Esophagus (tissue), 2 donors: ENCODE measurements around the gene SPACA1. TPM values are rescaled to one million over a fixed set of nuclear protein-coding genes. Genes with fewer than 3 reads are reported as not detected.

Source experiments
- H3K27ac ChIP-seq, 2 donors: one replicate each; pipeline ENCODE4 v1.5.1; 2013; ENCODE audit warnings: low read depth in 2 of 2, mild to moderate bottlenecking in 2 of 2, inconsistent platforms in 1 of 2, low read length in 1 of 2, moderate library complexity in 1 of 2
- H3K27me3 ChIP-seq, 2 donors: one replicate each; pipeline ENCODE4 v1.6.1; 2013; ENCODE audit warnings: low read length in 2 of 2, control low read depth in 1 of 2, mild to moderate bottlenecking in 1 of 2; ENCODE audit not compliant: insufficient read depth in 2 of 2, control insufficient read depth in 1 of 2
- H3K36me3 ChIP-seq, 2 donors: one replicate each; pipeline ENCODE4 v1.6.1; 2013; ENCODE audit warnings: low read length in 1 of 2; ENCODE audit not compliant: control insufficient read depth in 2 of 2, insufficient read depth in 2 of 2
- H3K4me1 ChIP-seq, 2 donors: one replicate each; pipeline ENCODE4 v1.6.1; 2013; ENCODE audit warnings: low read length in 1 of 2; ENCODE audit not compliant: control insufficient read depth in 2 of 2, insufficient read depth in 2 of 2
- H3K4me3 ChIP-seq, 2 donors: one replicate each; pipeline ENCODE4 v1.5.1; 2013; ENCODE audit warnings: low read length in 2 of 2, mild to moderate bottlenecking in 2 of 2, low read depth in 1 of 2, moderate library complexity in 1 of 2
- H3K9me3 ChIP-seq, 2 donors: one replicate each; pipeline ENCODE4 v1.6.1; 2013; ENCODE audit warnings: mild to moderate bottlenecking in 2 of 2, low read depth in 1 of 2, low read length in 1 of 2, moderate library complexity in 1 of 2; ENCODE audit not compliant: control insufficient read depth in 2 of 2, insufficient read depth in 1 of 2
- WGBS, 2 donors: extraction: QIAGEN DNeasy Blood & Tissue Kit; methylation state at CpG; one replicate each; pipeline ENCODE4 v1.1.7; 2013; 5-methylcytosine and 5-hydroxymethylcytosine counted together
- polyA plus RNA-seq, 2 donors: library from polyadenylated mRNA; stranded (reverse); fragments of 200-250 nt; gene quantifications; one replicate each; pipeline ENCODE4 v1.2.3, GENCODE V29; 2013
- donor health status: healthy with polysubstance abuse.
- donor health status: Bipolar disorder and iron deficiency.

The SPACA1 gene
- polyA plus RNA-seq, 2 donors: not detected

DNA sequence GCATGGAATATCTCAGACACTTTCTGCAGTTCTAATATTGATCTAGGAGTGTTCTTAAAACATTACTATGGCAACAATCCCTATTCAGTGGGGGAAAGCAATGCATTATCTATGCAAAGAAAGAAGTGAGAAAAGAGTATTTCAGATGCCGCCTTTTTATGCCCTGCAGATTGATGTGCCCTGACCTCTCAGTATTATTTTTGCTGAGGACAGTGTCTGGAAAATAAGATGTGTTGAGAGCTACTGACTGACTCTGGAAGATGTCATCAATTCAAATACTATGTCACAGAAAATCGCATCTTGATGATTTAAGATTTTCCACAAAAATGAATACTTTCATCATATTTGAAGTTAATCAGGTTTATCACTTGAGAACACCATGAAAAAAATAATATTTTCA is 22.9 kb upstream of the SPACA1 start:
- WGBS, 2 donors: 69 to 74% methylated on average over 2 of the region's 2 CpGs

DNA sequence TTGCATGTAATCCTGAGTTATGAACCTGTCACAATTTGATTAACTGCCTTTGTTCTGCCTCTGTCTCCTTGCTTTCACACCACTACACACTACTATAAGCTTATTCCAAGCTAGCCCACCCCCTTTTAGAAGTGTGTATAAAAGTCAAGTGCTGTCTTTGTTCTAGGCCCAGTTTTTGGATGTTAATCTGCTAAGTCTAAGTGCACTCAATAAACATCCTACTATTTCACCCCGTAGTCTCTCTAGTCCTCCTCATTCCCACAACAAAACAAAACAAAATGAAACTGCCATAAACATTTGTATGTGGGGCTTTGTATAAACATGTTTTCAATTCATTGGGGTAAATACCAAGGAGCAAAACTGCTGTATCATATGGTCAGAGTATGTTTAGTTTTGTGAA is 16.1 kb upstream of the SPACA1 start:
- WGBS, 2 donors: 81 to 86% methylated on average over 1 of the region's 1 CpG
- H3K9me3 ChIP-seq: peaks cover 0 to 10% of the 10 kb centered on the region in 2 donors

More for the DNA sequence above, 22.9 kb upstream of the SPACA1 start:
- H3K27ac ChIP-seq: no peak overlapping the region
- no peak overlapping the region for H3K4me3 ChIP-seq
- no peaks in the 10 kb centered on the region for H3K36me3 ChIP-seq
- H3K27me3 ChIP-seq: no peaks in the 10 kb centered on the region
- peaks cover 0 to 10% of the 10 kb centered on the region in 2 donors for H3K9me3 ChIP-seq
- peaks cover 0 to 3% of the 10 kb centered on the region in 2 donors for H3K4me1 ChIP-seq

DNA sequence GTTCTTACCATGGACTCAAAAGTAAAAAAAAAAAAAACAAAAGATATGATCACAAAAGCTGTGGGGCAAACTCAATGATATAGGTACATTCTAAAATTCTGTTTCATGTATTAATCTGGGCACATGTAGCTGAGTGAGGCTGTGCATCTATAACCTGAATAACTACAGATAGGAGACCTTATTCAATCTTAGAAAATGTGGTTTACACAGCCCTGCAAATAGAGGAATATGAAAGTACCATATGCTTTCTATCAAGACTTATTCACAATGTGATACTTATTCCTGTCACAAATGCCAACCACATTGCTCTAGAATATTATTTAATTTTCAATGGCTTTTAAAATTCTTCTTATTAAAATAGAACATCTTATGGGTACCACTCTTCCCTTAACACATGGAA is 3.1 kb upstream of the SPACA1 start:
- Histone ChIP-seq H3K36me3 (no peaks in the 10 kb centered on the region), H3K4me3 (no peak overlapping the region), H3K27ac (no peak overlapping the region), H3K9me3 (peaks cover 0 to 8% of the 10 kb centered on the region in 2 donors), H3K4me1 (no peaks in the 10 kb centered on the region), H3K27me3 (peaks cover 0 to 6% of the 10 kb centered on the region in 2 donors)

More for the DNA sequence above, 16.1 kb upstream of the SPACA1 start:
- Histone ChIP-seq H3K27ac (no peak overlapping the region), H3K4me1 (no peaks in the 10 kb centered on the region), H3K4me3 (no peak overlapping the region), H3K27me3 (no peaks in the 10 kb centered on the region), H3K36me3 (no peaks in the 10 kb centered on the region)

DNA sequence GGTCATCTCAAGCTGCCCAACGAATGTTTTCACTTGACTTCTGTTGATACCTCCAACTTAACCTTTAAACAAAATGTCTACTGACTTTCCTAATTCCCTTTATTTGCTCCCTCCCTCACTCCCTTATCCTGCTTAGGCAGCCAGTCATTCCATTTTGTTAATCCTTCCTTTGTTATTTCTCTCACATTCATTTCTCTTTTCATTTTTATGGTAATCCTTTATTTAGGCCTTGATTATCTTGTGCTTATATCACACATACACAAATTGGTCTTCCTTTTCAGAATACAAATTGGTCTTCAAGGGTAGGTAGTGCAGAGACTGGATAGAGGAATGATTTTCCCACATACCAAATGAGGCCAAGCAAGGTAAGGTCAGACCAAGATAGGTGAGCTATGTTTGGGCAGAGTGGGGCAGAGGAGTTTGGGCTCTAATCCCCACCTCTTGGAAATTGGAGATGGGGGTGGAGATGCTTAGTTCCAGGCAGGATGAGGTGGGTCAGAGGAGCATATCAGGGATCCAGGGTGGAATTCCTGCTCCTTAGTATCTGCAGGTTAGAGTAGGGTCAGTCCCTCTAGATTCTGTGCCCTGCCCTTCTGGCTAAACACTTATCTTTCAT is 2.0 kb upstream of the SPACA1 start:
- H3K27me3 ChIP-seq: peaks cover 0 to 6% of the 10 kb centered on the region in 2 donors
- no peak overlapping the region for H3K27ac ChIP-seq
- H3K36me3 ChIP-seq: no peaks in the 10 kb centered on the region
- 72 to 77% methylated on average over 1 of the region's 1 CpG for WGBS, 2 donors
- no peak overlapping the region for H3K4me3 ChIP-seq
- H3K9me3 ChIP-seq: peaks cover 0 to 8% of the 10 kb centered on the region in 2 donors
- no peaks in the 10 kb centered on the region for H3K4me1 ChIP-seq

DNA sequence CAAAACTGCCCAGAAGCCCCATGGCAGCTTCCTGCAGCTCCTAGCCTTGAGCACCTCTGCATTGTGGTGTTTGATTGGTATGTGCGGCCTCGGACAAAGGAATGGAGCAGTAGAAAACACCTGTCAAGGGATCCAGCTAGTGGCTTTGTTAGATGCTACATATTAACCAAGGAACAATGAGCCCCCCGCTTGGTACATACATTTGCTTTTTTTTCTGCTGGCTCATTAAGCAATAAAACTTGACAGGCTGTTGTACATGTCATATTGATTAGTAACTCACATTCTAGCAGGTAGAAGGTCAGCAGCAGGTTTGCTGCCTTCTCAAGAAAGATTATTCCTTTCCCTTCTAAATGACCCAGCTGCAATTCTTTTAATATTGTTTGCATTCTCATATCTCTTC is 937 bp downstream of the SPACA1 start:
- Histone ChIP-seq H3K9me3 (peaks cover 0 to 8% of the 10 kb centered on the region in 2 donors), H3K36me3 (no peaks in the 10 kb centered on the region), H3K27me3 (peaks cover 0 to 6% of the 10 kb centered on the region in 2 donors), H3K27ac (no peak overlapping the region), H3K4me1 (no peaks in the 10 kb centered on the region), H3K4me3 (no peak overlapping the region)
- 54 to 69% methylated on average over 3 of the region's 3 CpGs for WGBS, 2 donors

DNA sequence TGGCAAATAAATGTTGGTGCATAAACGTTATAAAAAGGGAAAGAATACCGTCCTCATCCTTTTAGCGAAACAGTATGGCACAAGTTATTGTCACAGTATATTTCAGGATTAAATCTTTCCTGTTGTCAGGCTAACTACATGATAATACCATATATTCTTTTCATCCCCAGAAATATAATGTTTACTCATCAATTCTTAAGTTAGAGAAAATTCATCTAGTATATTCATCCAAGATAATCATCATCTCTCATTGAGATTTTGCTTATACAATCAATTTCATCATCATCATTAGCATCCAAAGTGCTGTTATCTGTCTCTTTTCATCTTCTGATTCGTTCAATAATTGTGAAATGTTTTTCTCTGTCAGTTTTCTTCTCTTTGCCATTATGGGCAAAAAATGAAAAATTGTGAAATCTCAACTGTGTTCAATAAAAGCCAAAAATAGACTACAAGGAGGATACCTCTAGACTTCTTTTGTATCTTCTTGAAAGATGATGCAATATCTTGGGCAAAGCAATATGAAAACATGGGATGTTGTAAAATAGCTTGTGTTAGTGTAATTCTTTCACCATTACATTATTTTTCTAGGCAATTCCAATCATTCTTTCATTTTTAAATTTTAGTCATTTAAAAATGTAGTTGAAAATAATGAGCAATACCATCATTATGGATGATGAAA is 2.6 kb downstream of the SPACA1 start:
- WGBS, 2 donors: 73 to 75% methylated on average over 4 of the region's 4 CpGs
- Histone ChIP-seq H3K27me3 (peaks cover 0 to 6% of the 10 kb centered on the region in 2 donors), H3K27ac (no peak overlapping the region), H3K4me3 (no peak overlapping the region), H3K36me3 (no peaks in the 10 kb centered on the region), H3K9me3 (peaks cover 0 to 8% of the 10 kb centered on the region in 2 donors), H3K4me1 (no peaks in the 10 kb centered on the region)

DNA sequence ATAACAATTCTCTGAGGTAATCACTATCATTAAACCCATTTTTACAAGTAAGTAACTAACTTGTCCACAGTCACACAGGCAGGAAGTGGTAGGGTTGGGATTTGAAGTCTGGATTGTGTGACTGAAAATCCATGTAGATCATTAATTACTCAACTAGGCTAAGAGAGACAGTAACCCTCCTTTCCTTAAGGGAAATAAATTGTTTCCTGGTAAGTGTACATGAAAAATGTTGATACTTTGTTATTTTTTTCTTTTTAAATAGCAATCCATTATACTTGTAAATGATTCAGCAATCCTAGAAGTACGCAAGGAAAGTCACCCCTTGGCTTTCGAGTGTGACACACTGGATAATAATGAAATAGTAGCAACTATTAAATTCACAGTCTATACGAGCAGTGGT is 11.6 kb downstream of the SPACA1 start:
- H3K4me1 ChIP-seq: no peaks in the 10 kb centered on the region
- no peaks in the 10 kb centered on the region for H3K27me3 ChIP-seq
- H3K36me3 ChIP-seq: no peaks in the 10 kb centered on the region
- no peaks in the 10 kb centered on the region for H3K9me3 ChIP-seq
- no peak overlapping the region for H3K4me3 ChIP-seq
- no peak overlapping the region for H3K27ac ChIP-seq
- WGBS, 2 donors: 57 to 59% methylated on average over 3 of the region's 3 CpGs

DNA sequence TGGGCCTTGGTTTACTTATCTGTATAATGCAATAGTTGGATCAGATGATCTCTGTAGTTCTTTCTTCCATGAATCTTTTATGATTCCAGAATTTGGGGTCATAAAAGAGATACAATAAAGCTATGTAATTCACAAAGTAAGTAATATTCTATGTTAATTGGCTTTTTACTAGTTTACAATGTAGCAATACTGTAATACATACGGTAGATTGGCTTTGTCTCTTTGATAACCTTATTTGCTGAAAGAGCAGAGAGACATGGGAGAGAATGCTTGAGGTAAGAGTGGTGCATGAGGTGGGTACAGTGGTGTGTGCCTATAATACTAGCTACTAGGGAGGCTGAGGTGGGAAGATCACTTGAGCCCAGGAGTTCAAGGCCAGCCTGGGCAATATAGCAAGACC is 14.7 kb downstream of the SPACA1 start:
- no peaks in the 10 kb centered on the region for H3K9me3 ChIP-seq
- 81 to 88% methylated on average over 1 of the region's 1 CpG for WGBS, 2 donors
- H3K36me3 ChIP-seq: no peaks in the 10 kb centered on the region
- H3K4me3 ChIP-seq: no peak overlapping the region
- no peak overlapping the region for H3K27ac ChIP-seq
- H3K27me3 ChIP-seq: no peaks in the 10 kb centered on the region
- no peaks in the 10 kb centered on the region for H3K4me1 ChIP-seq

DNA sequence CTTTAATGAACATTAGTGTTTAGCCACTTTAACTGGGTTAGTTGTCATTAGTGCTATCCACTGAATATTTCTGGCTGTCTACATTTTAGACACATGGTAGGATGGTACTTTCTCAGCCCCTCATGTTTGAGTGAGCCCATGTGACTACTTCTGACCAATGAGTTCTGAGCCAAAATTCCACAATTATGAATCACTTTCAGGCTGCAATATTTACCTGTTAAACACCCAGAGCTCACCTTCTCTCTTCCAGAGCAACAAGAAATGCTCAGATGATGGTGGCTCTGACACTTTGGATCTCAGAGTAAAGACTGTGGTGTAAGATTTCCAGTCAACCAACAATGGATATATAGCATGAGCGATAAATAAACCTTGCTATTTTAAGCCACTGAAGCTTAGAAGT is 24.8 kb downstream of the SPACA1 start:
- H3K36me3 ChIP-seq: no peaks in the 10 kb centered on the region
- no peaks in the 10 kb centered on the region for H3K4me1 ChIP-seq
- 94 to 97% methylated on average over 1 of the region's 1 CpG for WGBS, 2 donors
- no peaks in the 10 kb centered on the region for H3K9me3 ChIP-seq
- no peak overlapping the region for H3K27ac ChIP-seq
- no peaks in the 10 kb centered on the region for H3K27me3 ChIP-seq
- H3K4me3 ChIP-seq: no peak overlapping the region

DNA sequence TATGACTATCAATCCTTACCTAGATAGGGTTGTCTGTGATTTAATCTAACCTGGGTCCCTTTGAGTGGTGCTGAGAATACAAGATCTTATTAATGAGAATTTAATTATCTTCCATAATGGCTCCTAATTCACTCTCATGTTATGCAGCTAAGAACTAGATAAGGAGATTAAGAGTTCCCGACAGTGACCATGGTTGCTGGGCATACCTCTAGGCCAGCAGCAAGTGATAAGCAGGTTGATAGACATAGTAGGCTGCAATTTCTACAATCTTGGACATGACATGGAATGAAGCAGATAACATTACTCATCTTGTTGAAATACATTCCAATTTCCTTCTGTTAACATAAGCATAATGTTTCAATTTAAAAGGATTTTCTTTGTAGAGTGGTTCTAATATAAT is 27.1 kb downstream of the SPACA1 start:
- Histone ChIP-seq H3K9me3 (no peaks in the 10 kb centered on the region), H3K36me3 (no peaks in the 10 kb centered on the region), H3K4me3 (no peak overlapping the region), H3K27me3 (no peaks in the 10 kb centered on the region), H3K27ac (no peak overlapping the region), H3K4me1 (no peaks in the 10 kb centered on the region)
- 70 to 78% methylated on average over 1 of the region's 1 CpG for WGBS, 2 donors
